GM06990 (cell line): ENCODE results near the gene PCBP4.

Source experiments
- DNase-seq: peaks from one replicate; pipeline ENCODE4 v3.0.0-alpha.2; 2011; ENCODE audit not compliant: insufficient read length; ENCODE audit errors: extremely low read depth
- H3K27me3 ChIP-seq: replicated peaks from 2 replicates; pipeline ENCODE4 v1.6.0; 2011; ENCODE audit warnings: low read length; ENCODE audit not compliant: control insufficient read depth, insufficient read depth
- H3K36me3 ChIP-seq: 2 replicates; pipeline ENCODE4 v1.5.1; 2011; ENCODE audit warnings: low read length; ENCODE audit not compliant: control insufficient read depth, insufficient read depth
- H3K4me3 ChIP-seq: replicated peaks from 2 replicates; pipeline ENCODE4 v1.5.1; 2011; ENCODE audit warnings: low read depth, mild to moderate bottlenecking, control low read depth, low read length
- TF ChIP-seq, protein P1 (sequence below): IDR thresholded peaks from 2 replicates; pipeline ENCODE4 v1.5.1; 2011; ENCODE audit warnings: low read length, control low read depth, mild to moderate bottlenecking, inconsistent platforms; ENCODE audit not compliant: insufficient read depth, poor library complexity, severe bottlenecking

The PCBP4 gene

GRCh38 chr3:51958603-51959521, 8.4 kb downstream of the PCBP4 start:
- TF ChIP-seq, protein P1, sequence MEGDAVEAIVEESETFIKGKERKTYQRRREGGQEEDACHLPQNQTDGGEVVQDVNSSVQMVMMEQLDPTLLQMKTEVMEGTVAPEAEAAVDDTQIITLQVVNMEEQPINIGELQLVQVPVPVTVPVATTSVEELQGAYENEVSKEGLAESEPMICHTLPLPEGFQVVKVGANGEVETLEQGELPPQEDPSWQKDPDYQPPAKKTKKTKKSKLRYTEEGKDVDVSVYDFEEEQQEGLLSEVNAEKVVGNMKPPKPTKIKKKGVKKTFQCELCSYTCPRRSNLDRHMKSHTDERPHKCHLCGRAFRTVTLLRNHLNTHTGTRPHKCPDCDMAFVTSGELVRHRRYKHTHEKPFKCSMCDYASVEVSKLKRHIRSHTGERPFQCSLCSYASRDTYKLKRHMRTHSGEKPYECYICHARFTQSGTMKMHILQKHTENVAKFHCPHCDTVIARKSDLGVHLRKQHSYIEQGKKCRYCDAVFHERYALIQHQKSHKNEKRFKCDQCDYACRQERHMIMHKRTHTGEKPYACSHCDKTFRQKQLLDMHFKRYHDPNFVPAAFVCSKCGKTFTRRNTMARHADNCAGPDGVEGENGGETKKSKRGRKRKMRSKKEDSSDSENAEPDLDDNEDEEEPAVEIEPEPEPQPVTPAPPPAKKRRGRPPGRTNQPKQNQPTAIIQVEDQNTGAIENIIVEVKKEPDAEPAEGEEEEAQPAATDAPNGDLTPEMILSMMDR = no peak
- no peak for DNase-seq
- Histone ChIP-seq H3K36me3 (no peaks in the 10 kb centered on the region), H3K27me3 (no peaks in the 10 kb centered on the region), H3K4me3 (no peak overlapping the region)

DNA sequence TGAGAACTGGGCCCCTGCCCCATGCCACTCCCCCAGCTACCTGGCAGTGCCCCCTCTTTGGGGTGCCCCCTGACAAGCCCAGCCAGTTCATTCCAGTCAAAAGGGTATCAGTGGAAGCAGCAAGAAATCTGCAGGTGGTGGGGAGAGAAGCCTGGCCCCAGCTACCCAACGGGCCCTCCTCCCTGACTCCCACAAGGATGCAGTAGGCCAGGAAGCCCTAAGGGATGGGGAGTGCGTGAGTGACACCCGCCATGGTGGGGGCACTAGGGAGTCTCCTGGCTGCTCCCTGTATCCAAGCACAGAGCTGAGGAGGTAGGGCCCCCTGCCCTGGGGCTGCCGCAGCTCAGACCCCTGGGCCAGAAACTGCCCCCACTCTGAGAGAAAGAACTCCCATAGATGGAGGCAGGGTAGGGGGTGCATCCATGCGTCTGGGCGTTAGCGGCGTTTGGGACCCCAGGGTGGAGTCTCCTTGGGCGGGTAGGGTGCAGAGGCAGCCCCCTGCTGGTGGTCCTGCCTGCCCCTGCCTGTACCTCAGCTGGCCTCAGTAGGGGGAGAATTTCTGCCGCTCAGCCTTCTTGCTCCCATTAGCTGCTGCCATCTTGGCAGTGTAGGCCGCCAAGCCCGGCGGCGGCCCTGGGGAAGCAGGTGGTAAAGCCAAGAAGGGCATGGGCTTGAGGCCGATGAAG, 9.6 kb downstream of the PCBP4 start:
- Histone ChIP-seq H3K36me3 (no peaks in the 10 kb centered on the region), H3K27me3 (no peaks in the 10 kb centered on the region), H3K4me3 (no peak overlapping the region)
- DNase-seq = no peak
- TF ChIP-seq, protein P1 = no peak

DNA sequence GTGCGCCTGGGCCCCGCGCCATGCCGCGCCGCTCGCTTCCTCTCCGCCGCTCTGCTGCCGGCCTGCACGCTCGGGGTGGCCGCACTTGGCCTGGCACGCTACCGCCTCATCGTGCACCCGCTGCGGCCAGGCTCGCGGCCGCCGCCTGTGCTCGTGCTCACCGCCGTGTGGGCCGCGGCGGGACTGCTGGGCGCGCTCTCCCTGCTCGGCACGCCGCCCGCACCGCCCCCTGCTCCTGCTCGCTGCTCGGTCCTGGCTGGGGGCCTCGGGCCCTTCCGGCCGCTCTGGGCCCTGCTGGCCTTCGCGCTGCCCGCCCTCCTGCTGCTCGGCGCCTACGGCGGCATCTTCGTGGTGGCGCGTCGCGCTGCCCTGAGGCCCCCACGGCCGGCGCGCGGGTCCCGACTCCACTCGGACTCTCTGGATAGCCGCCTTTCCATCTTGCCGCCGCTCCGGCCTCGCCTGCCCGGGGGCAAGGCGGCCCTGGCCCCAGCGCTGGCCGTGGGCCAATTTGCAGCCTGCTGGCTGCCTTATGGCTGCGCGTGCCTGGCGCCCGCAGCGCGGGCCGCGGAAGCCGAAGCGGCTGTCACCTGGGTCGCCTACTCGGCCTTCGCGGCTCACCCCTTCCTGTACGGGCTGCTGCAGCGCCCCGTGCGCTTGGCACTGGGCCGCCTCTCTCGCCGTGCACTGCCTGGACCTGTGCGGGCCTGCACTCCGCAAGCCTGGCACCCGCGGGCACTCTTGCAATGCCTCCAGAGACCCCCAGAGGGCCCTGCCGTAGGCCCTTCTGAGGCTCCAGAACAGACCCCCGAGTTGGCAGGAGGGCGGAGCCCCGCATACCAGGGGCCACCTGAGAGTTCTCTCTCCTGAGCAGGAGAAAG, 11.1 kb downstream of the PCBP4 start:
- no peak for DNase-seq
- no peak overlapping the region for H3K4me3 ChIP-seq
- H3K27me3 ChIP-seq = no peaks in the 10 kb centered on the region
- TF ChIP-seq, protein P1 = peak; percentile 24
- H3K36me3 ChIP-seq = no peaks in the 10 kb centered on the region

GRCh38 chr3:51955175-51955892, 11.9 kb downstream of the PCBP4 start, which contains the start of gene GPR62:
TSS of gene GPR62 (plus strand) at chr3:51955381. CDS start at chr3:51955653, 272 bp downstream.
- Histone ChIP-seq H3K36me3 (no peaks in the 10 kb centered on the region), H3K4me3 (no peak within 1 kb of the TSS), H3K27me3 (no peaks in the 10 kb centered on the region)
- TF ChIP-seq, protein P1 = no peak
- DNase-seq = no peak

GRCh38 chr3:51954713-51955112, 12.5 kb downstream of the PCBP4 start:
- no peak for DNase-seq
- Histone ChIP-seq H3K27me3 (no peaks in the 10 kb centered on the region), H3K4me3 (no peak overlapping the region), H3K36me3 (no peaks in the 10 kb centered on the region)
- TF ChIP-seq, protein P1 = no peak
